Gastroesophageal sphincter (tissue), 4 donors: ENCODE results near the gene SLC25A21. TPM values are rescaled to one million over a fixed set of nuclear protein-coding genes. Genes with fewer than 3 reads are reported as not detected.

Experiments
- ATAC-seq: fragments of 150-250 bp; one replicate; pipeline ENCODE4 v1.9.1; 2016; ENCODE audit warnings: mild to moderate bottlenecking, moderate library complexity
- H3K27ac ChIP-seq, 4 donors: fragments of 200-600 bp; sonication (generic) in 3 of 4; 1 replicate in 3 of 4; 2 replicates in 1 of 4; pipeline ENCODE4 v1.5.1; 2016 to 2019
- H3K27me3 ChIP-seq: fragments of 200-600 bp; sonication (generic); one replicate; pipeline ENCODE4 v1.5.1; 2019
- H3K36me3 ChIP-seq, 2 donors: fragments of 200-600 bp; sonication (generic); one replicate each; pipeline ENCODE4 v1.5.1; 2019; ENCODE audit warnings: control low read depth in 1 of 2
- H3K4me1 ChIP-seq, 3 donors: fragments of 200-600 bp; sonication (generic); 1 replicate in 2 of 3; 2 replicates in 1 of 3; pipeline ENCODE4 v1.5.1; 2016 to 2019; ENCODE audit warnings: control low read depth in 2 of 3
- H3K4me3 ChIP-seq, 2 donors: fragments of 200-600 bp; sonication (generic); one replicate each; pipeline ENCODE4 v1.5.1; 2019; ENCODE audit warnings: mild to moderate bottlenecking in 1 of 2, moderate library complexity in 1 of 2
- H3K9me3 ChIP-seq, 3 donors: fragments of 200-600 bp; sonication (generic); one replicate each; pipeline ENCODE4 v1.5.1; 2017 to 2019; ENCODE audit warnings: control low read depth in 2 of 3
- CTCF ChIP-seq, 4 experiments: fragments of 200-600 bp in 2 of 4; fragments of 450-650 bp in 2 of 4; sonication (generic) in 1 of 4; IDR thresholded peaks; one replicate each; pipeline ENCODE4 v1.5.1; 2017 to 2019; ENCODE audit warnings: antibody characterized with exemption in 4 of 4, mild to moderate bottlenecking in 2 of 4, moderate library complexity in 2 of 4
- EP300 ChIP-seq: sonication (generic); formaldehyde crosslinking; IDR thresholded peaks from one replicate; pipeline ENCODE4 v1.6.1; 2017; ENCODE audit warnings: antibody characterized with exemption, mild to moderate bottlenecking
- POLR2A ChIP-seq, 2 donors: fragments of 450-650 bp; IDR thresholded peaks; one replicate each; pipeline ENCODE4 v1.6.1; 2017; ENCODE audit warnings: antibody characterized with exemption in 2 of 2, mild to moderate bottlenecking in 2 of 2, moderate library complexity in 1 of 2
- POLR2AphosphoS5 ChIP-seq: sonication (generic); formaldehyde crosslinking; IDR thresholded peaks from one replicate; pipeline ENCODE4 v1.6.1; 2017; ENCODE audit warnings: antibody characterized with exemption
- WGBS, 2 donors: methylation state at CpG; one replicate each; pipeline ENCODE4 v1.1.5; 2018; ENCODE audit warnings: low coverage in 1 of 2; 5-methylcytosine and 5-hydroxymethylcytosine counted together
- total RNA-seq, 4 donors: library from RNA; depleted of rRNA; stranded (reverse); fragments of >200 nt; gene quantifications; one replicate each; pipeline ENCODE4 v1.1.0, GENCODE V29; 2016

SLC25A21 gene
- total RNA-seq, 4 donors from 2014 or later, result 0.40 to 1.5 (median 1.3) TPM

DNA sequence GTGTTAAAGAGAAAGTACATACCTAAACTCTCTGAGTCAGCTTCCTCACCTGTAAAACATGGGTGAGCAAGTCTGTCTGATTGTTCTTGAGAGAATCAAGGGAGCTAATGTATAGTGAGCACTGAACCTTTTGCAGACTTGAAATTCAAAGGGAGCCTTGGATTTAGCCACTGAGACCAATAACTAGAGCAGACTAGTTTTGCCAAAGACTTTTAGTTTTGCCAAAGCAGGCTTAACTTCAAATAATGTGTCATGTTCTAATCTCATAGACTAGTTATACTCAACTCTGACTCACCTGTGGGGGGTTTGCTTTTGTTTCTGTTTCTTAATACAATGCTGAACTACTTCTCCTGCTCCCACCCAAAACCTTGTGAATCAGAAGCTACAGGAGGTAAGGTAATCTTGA, 123.7 kb downstream of the SLC25A21 start:
- H3K27ac ChIP-seq, result no peak overlapping the region
- peaks cover 0 to under 1% (median 0%) of the 10 kb centered on the region in 3 donors for H3K9me3 ChIP-seq

DNA sequence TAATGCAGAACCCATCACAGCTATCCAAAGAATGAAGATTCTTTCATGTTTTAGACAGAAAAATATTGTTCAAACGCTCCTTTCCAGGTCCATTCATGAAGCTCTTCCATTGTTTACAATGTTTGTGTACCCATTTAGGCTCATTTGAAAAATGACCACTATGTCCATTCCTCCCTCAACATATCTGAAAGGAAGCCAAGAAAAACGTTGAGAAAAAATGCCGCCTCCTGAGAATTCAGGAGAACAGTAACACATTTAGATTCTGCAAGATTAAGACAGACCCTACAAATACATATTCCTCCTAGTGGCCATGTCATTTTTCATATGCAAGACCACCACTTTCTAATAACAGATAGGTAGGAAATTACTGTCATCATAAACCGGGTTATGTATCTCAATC, 124.4 kb downstream of the SLC25A21 start:
- no peak overlapping the region for H3K4me3 ChIP-seq
- ATAC-seq, result no peak
- H3K27me3 ChIP-seq, result no peaks in the 10 kb centered on the region
- H3K27ac ChIP-seq, result no peak overlapping the region
- H3K4me1 ChIP-seq, result no peaks in the 10 kb centered on the region
- no peaks in the 10 kb centered on the region for H3K9me3 ChIP-seq
- 52 to 69% methylated on average over 3 to 4 of the region's 4 CpGs for WGBS, 2 donors
- no peaks in the 10 kb centered on the region for H3K36me3 ChIP-seq
- no peak for TF ChIP-seq EP300

More for the DNA sequence above, 123.7 kb downstream of the SLC25A21 start:
- no peak for ATAC-seq
- Histone ChIP-seq H3K4me3 (no peak overlapping the region), H3K27me3 (no peaks in the 10 kb centered on the region), H3K4me1 (no peaks in the 10 kb centered on the region), H3K36me3 (no peaks in the 10 kb centered on the region)
- TF ChIP-seq EP300 (no peak), POLR2AphosphoS5 (no peak), CTCF (IDR thresholded peaks at IDR 0.05) (no peak), POLR2A (IDR thresholded peaks at IDR 0.05) (no peak)

GRCh38 chr14:37047226-37047625, 125.2 kb downstream of the SLC25A21 start:
- WGBS, 2 donors, result 86 to 90% methylated on average over 4 of the region's 4 CpGs
- TF ChIP-seq EP300 (no peak), POLR2A (IDR thresholded peaks at IDR 0.05) (no peak), CTCF (IDR thresholded peaks at IDR 0.05) (no peak), POLR2AphosphoS5 (no peak)
- H3K27me3 ChIP-seq, result no peaks in the 10 kb centered on the region
- H3K4me3 ChIP-seq, result no peak overlapping the region
- H3K9me3 ChIP-seq, result no peaks in the 10 kb centered on the region
- no peak for ATAC-seq
- H3K36me3 ChIP-seq, result no peaks in the 10 kb centered on the region
- no peak overlapping the region for H3K27ac ChIP-seq
- H3K4me1 ChIP-seq, result no peaks in the 10 kb centered on the region

- Histone ChIP-seq H3K27me3 (no peaks in the 10 kb centered on the region), H3K36me3 (no peaks in the 10 kb centered on the region), H3K4me3 (no peak overlapping the region), H3K9me3 (no peaks in the 10 kb centered on the region), H3K27ac (no peak overlapping the region), H3K4me1 (no peaks in the 10 kb centered on the region)
- WGBS, 2 donors, result 67 to 85% methylated on average over 2 of the region's 2 CpGs
- no peak for ATAC-seq
- TF ChIP-seq CTCF (IDR thresholded peaks at IDR 0.05) (no peak), POLR2AphosphoS5 (no peak), EP300 (no peak), POLR2A (IDR thresholded peaks at IDR 0.05) (no peak)
Measured at GRCh38 chr14:37046815-37047214, 125.6 kb downstream of the SLC25A21 start.

DNA sequence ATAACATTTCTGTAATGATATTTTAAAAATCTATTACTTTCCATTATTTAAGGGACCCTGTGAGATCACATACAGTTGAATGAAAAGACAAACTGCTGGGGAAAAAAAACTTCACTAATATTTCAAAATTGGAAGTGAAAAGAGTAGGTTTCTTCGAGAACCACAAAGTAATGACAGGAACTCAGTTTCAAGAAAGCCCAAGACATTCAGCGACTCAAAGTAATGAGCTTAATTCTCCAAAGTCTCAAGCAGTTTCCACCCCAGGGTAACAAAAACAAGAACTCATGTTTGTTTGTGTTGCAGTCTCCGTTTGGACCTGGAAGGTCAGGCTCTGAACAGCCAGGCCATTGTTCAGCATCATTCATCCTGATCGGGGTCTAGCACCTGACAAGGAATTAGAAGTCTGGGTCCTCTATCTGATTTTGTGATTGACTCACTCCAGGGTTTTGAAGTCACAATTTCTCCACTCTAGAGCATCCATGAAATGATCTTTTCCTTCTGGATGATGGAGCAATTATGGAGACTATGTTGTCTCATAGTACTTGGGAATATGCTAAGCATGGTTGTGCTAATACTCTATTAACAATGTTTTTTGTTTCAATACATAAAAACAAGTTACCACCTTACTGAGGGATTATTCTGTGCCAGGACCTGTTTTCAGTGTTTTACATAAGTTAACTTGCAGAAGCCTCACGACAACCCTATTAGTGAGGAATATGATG, 126.9 kb downstream of the SLC25A21 start:
- H3K36me3 ChIP-seq, result no peaks in the 10 kb centered on the region
- ATAC-seq, result no peak
- no peaks in the 10 kb centered on the region for H3K4me1 ChIP-seq
- H3K9me3 ChIP-seq, result no peaks in the 10 kb centered on the region
- 45 to 64% methylated on average over 4 to 5 of the region's 5 CpGs for WGBS, 2 donors
- no peaks in the 10 kb centered on the region for H3K27me3 ChIP-seq
- no peak overlapping the region for H3K27ac ChIP-seq
- TF ChIP-seq POLR2A (IDR thresholded peaks at IDR 0.05) (no peak), CTCF (IDR thresholded peaks at IDR 0.05) (no peak), POLR2AphosphoS5 (no peak), EP300 (no peak)
- no peak overlapping the region for H3K4me3 ChIP-seq
